GM21723 (cell line): ENCODE results near the gene RRAD.
"Not testable (repeated sequence)": the region's sequence is repeated elsewhere in the genome, so short reads cannot be mapped to it uniquely, and the experiment has no call there.

Source experiments
- ATAC-seq: cut with Tn5 transposase; IDR thresholded peaks from one replicate; pipeline ENCODE4 v1.9.1; 2021; ENCODE audit warnings: mild to moderate bottlenecking, moderate library complexity; ENCODE audit not compliant: unreplicated experiment

Gene RRAD

GRCh38 chr16:66925322-66925840, at the start of gene RRAD:
RRAD (minus strand) TSS chr16:66925535; CDS start chr16:66925179, 356 bp downstream.
- peak; percentile 11 for ATAC-seq

- not testable (repeated sequence) for ATAC-seq
Measured at GRCh38 chr16:66974932-66975246, 49.6 kb upstream of the RRAD start.

- ATAC-seq: not testable (repeated sequence)
Measured at GRCh38 chr16:66974156-66974931, 49.0 kb upstream of the RRAD start.

GRCh38 chr16:66973716-66974115, 48.4 kb upstream of the RRAD start:
- ATAC-seq: no peak

- ATAC-seq: no peak
Measured at GRCh38 chr16:66972983-66973382, 47.6 kb upstream of the RRAD start.

- ATAC-seq: no peak
Measured at GRCh38 chr16:66970775-66971720, 45.7 kb upstream of the RRAD start.

GRCh38 chr16:66968847-66969246, 43.5 kb upstream of the RRAD start:
- no peak for ATAC-seq

- ATAC-seq: no peak
Measured at GRCh38 chr16:66964049-66964448, 38.7 kb upstream of the RRAD start.

- ATAC-seq: no peak
Measured at GRCh38 chr16:66961914-66962313, 36.6 kb upstream of the RRAD start.

- peak; percentile 80 for ATAC-seq
Measured at GRCh38 chr16:66961065-66961744, 35.9 kb upstream of the RRAD start, which contains the start of gene CES3. CES3 (plus strand) TSS chr16:66961266; CDS start chr16:66961308, 42 bp downstream.

GRCh38 chr16:66960270-66960669, 34.9 kb upstream of the RRAD start:
- ATAC-seq: no peak

GRCh38 chr16:66959704-66960161, 34.4 kb upstream of the RRAD start:
- ATAC-seq: no peak

- no peak for ATAC-seq
Measured at GRCh38 chr16:66958857-66959703, 33.7 kb upstream of the RRAD start.

- ATAC-seq: not testable (repeated sequence)
Measured at GRCh38 chr16:66956154-66956457, 30.8 kb upstream of the RRAD start.

- not testable (repeated sequence) for ATAC-seq
Measured at GRCh38 chr16:66955363-66956153, 30.2 kb upstream of the RRAD start.

GRCh38 chr16:66954097-66954659, 28.8 kb upstream of the RRAD start:
- peak; percentile 45 for ATAC-seq

- ATAC-seq: no peak
Measured at GRCh38 chr16:66953462-66954096, 28.2 kb upstream of the RRAD start.

GRCh38 chr16:66952430-66953110, 27.2 kb upstream of the RRAD start:
- no peak for ATAC-seq
